Left ventricle myocardium inferior (tissue), 1 donor: Measurements from ENCODE around the gene ITIH3. TPM values are rescaled to one million over a fixed set of nuclear protein-coding genes. Genes with fewer than 3 reads are reported as not detected.

Experiments used
- DNase-seq: peaks from one replicate; pipeline ENCODE4 v3.0.0-alpha.2; 2020
- H3K27ac ChIP-seq: fragments of 200-600 bp; replicated peaks from 2 replicates; pipeline ENCODE4 v1.8.0; 2021
- H3K27me3 ChIP-seq: fragments of 200-600 bp; 2 replicates; pipeline ENCODE4 v1.8.0; 2021; ENCODE audit warnings: low read depth
- H3K36me3 ChIP-seq: fragments of 200-600 bp; 2 replicates; pipeline ENCODE4 v1.8.0; 2021
- H3K4me1 ChIP-seq: fragments of 200-600 bp; 2 replicates; pipeline ENCODE4 v1.8.0; 2021
- H3K4me3 ChIP-seq: fragments of 200-600 bp; 2 replicates; pipeline ENCODE4 v1.8.0; 2021; ENCODE audit warnings: mild to moderate bottlenecking, moderate library complexity
- H3K9me3 ChIP-seq: fragments of 200-600 bp; replicated peaks from 2 replicates; pipeline ENCODE4 v1.8.0; 2021
- CTCF ChIP-seq: fragments of 200-600 bp; IDR thresholded peaks from 2 replicates; pipeline ENCODE4 v1.8.0; 2021; ENCODE audit warnings: antibody characterized with exemption, mild to moderate bottlenecking, borderline replicate concordance
- intact Hi-C: fragments of 100-400 bp; cut with micrococcal nuclease; formaldehyde crosslinking; loops from one replicate; pipeline ENCODE4 v1.11.0; 2022
- total RNA-seq: library from RNA; stranded (reverse); fragmentation: NEBNext Ultra II Directional; extraction: Animal tissue kit (Norgen Biotek cat#: 25700); gene quantifications from one replicate; pipeline ENCODE4 v1.2.1, GENCODE V29; 2021
- donor health status: DM: no; HTN: yes; CAD: no; lungs with severe emphysema.

Gene ITIH3
- total RNA-seq, 1 donor from 2014 or later = 0.55 TPM

GRCh38 chr3:52810923-52811322 is 16.3 kb downstream of the ITIH3 start:
- Histone ChIP-seq H3K4me3 (no peak overlapping the region), H3K27ac (no peak overlapping the region), H3K9me3 (no peaks in the 10 kb centered on the region), H3K36me3 (no peaks in the 10 kb centered on the region), H3K4me1 (no peaks in the 10 kb centered on the region), H3K27me3 (peaks cover 4% of the 10 kb centered on the region)
- intact Hi-C loops = no loop called here
- TF ChIP-seq CTCF = no peak
- DNase-seq = no peak

GRCh38 chr3:52811452-52812011 is 16.9 kb downstream of the ITIH3 start:
- no peak for DNase-seq
- H3K4me3 ChIP-seq = no peak overlapping the region
- no peak overlapping the region for H3K27ac ChIP-seq
- H3K9me3 ChIP-seq = no peaks in the 10 kb centered on the region
- H3K36me3 ChIP-seq = no peaks in the 10 kb centered on the region
- intact Hi-C loops = no loop called here
- H3K4me1 ChIP-seq = no peaks in the 10 kb centered on the region
- H3K27me3 ChIP-seq = peaks cover under 1% of the 10 kb centered on the region
- TF ChIP-seq CTCF = no peak

- no peak overlapping the region for H3K4me3 ChIP-seq
- intact Hi-C loops = no loop called here
- no peak for DNase-seq
- H3K36me3 ChIP-seq = no peaks in the 10 kb centered on the region
- no peaks in the 10 kb centered on the region for H3K27me3 ChIP-seq
- no peaks in the 10 kb centered on the region for H3K9me3 ChIP-seq
- no peak for TF ChIP-seq CTCF
- H3K4me1 ChIP-seq = no peaks in the 10 kb centered on the region
- no peak overlapping the region for H3K27ac ChIP-seq
Observed at GRCh38 chr3:52813810-52814209, 19.2 kb downstream of the ITIH3 start.

GRCh38 chr3:52816199-52816598 is 21.6 kb downstream of the ITIH3 start:
- no peak overlapping the region for H3K27ac ChIP-seq
- no peaks in the 10 kb centered on the region for H3K4me1 ChIP-seq
- DNase-seq = no peak
- no peak for TF ChIP-seq CTCF
- intact Hi-C loops = no loop called here
- H3K27me3 ChIP-seq = no peaks in the 10 kb centered on the region
- no peak overlapping the region for H3K4me3 ChIP-seq
- H3K9me3 ChIP-seq = no peaks in the 10 kb centered on the region
- H3K36me3 ChIP-seq = no peaks in the 10 kb centered on the region

- Histone ChIP-seq H3K9me3 (no peaks in the 10 kb centered on the region), H3K36me3 (no peaks in the 10 kb centered on the region), H3K4me3 (no peak overlapping the region), H3K27ac (no peak overlapping the region), H3K27me3 (no peaks in the 10 kb centered on the region), H3K4me1 (no peaks in the 10 kb centered on the region)
- intact Hi-C loops = no loop called here
- no peak for DNase-seq
- TF ChIP-seq CTCF = no peak
Observed at GRCh38 chr3:52816654-52817053, 22.1 kb downstream of the ITIH3 start.
